Tibial nerve (tissue), 4 donors: ENCODE data around the gene NANOS3.

ENCODE experiments used
- CTCF ChIP-seq, 5 experiments: fragments of 200-600 bp in 3 of 5; fragments of 450-650 bp in 2 of 5; sonication (generic) in 3 of 5; IDR thresholded peaks; one replicate each; pipeline ENCODE4 v1.5.1; 2016 to 2019; ENCODE audit warnings: antibody characterized with exemption in 5 of 5, mild to moderate bottlenecking in 3 of 5, moderate library complexity in 2 of 5
- EP300 ChIP-seq, 2 donors: sonication (generic); formaldehyde crosslinking; IDR thresholded peaks; one replicate each; pipeline ENCODE4 v1.6.1; 2017; ENCODE audit warnings: antibody characterized with exemption in 2 of 2, mild to moderate bottlenecking in 1 of 2
- POLR2A ChIP-seq, 2 donors: fragments of 450-650 bp; IDR thresholded peaks; one replicate each; pipeline ENCODE4 v1.6.1; 2017; ENCODE audit warnings: antibody characterized with exemption in 2 of 2, mild to moderate bottlenecking in 2 of 2, moderate library complexity in 2 of 2

- TF ChIP-seq CTCF (IDR thresholded peaks at IDR 0.05) (no peak), POLR2A (IDR thresholded peaks at IDR 0.05) (no peak), EP300 (IDR thresholded peaks at IDR 0.05) (no peak)
These were observed 31.7 kb downstream of the NANOS3 start for GRCh38 chr19:13908674-13909073.
